ENCODE data around the gene FLVCR2.

DNA sequence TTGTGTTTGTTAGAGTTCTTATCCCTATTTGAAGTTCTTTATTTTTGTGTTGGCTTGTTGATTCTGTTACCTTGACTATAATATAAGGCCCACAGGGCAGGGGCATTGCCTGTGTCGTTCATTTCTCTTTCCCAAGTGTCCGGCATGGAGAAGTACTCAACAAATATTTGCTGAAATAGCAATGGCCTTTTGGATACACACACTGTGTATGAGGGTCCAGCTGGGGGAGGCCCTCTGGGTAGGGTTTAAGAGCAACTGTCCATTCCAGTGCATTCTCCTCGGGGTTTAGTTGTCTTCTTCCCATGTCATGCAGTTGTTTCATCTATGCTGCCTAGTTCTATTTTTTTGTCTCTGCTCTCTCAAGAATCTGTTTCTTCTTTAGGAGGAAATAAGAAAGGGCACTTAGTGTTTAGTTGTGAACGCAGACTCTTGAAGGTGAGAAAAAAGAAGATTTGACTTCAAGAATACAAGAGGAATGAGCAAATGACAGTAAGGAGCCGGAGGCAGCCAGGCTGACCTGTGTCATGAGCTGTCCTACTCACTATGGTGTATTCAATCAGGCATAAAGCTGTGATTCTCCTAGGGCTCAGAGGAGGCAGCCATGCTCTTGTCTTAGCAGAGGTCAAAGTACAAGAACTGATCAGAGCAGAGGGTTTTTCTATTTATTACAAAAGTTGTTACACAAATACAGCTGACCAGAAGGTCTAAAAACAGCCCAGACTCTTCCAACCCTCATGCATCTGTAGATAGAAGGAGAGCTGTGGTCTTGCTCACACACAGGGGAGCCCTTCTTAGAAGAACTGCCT, 72.0 kb downstream of the FLVCR2 start:
- TF ChIP-seq, protein P1, sequence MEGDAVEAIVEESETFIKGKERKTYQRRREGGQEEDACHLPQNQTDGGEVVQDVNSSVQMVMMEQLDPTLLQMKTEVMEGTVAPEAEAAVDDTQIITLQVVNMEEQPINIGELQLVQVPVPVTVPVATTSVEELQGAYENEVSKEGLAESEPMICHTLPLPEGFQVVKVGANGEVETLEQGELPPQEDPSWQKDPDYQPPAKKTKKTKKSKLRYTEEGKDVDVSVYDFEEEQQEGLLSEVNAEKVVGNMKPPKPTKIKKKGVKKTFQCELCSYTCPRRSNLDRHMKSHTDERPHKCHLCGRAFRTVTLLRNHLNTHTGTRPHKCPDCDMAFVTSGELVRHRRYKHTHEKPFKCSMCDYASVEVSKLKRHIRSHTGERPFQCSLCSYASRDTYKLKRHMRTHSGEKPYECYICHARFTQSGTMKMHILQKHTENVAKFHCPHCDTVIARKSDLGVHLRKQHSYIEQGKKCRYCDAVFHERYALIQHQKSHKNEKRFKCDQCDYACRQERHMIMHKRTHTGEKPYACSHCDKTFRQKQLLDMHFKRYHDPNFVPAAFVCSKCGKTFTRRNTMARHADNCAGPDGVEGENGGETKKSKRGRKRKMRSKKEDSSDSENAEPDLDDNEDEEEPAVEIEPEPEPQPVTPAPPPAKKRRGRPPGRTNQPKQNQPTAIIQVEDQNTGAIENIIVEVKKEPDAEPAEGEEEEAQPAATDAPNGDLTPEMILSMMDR (conservative IDR thresholded peaks at IDR 0.05 in 1 of 2, IDR thresholded peaks at IDR 0.05 in 1 of 2; ENCODE audit: extremely low read depth in 1 of 2, insufficient read depth in 1 of 2, low read depth in 1 of 2, low read length in 2 of 2) = no peak
- TF ChIP-seq EZH2 (IDR thresholded peaks at IDR 0.05; ENCODE audit: borderline replicate concordance, low read length) = no peak

All from mammary epithelial cell (primary cell).